ENCODE data around the gene HPSE2.

- no peak for TF ChIP-seq ISL1 (CRISPR knock-in tag; IDR thresholded peaks at IDR 0.05)
- TF ChIP-seq RARB (CRISPR knock-in tag; IDR thresholded peaks at IDR 0.05): no peak
- no peak for TF ChIP-seq ESRRG (CRISPR knock-in tag; IDR thresholded peaks at IDR 0.05)
- no peak for TF ChIP-seq ZFP3 (CRISPR knock-in tag; IDR thresholded peaks at IDR 0.05)
- no peak for TF ChIP-seq TSHZ2 (CRISPR knock-in tag; IDR thresholded peaks at IDR 0.05)
- no peak for TF ChIP-seq CSDC2 (CRISPR knock-in tag; IDR thresholded peaks at IDR 0.05)
- no peak for TF ChIP-seq PATZ1 (CRISPR knock-in tag; IDR thresholded peaks at IDR 0.05; ENCODE audit: borderline replicate concordance)
- no peak for TF ChIP-seq ZFP30 (CRISPR knock-in tag; IDR thresholded peaks at IDR 0.05)
- no peak for TF ChIP-seq TCF4 (CRISPR knock-in tag; IDR thresholded peaks at IDR 0.05; ENCODE audit: borderline replicate concordance)
- TF ChIP-seq CREB5 (CRISPR knock-in tag; IDR thresholded peaks at IDR 0.05; ENCODE audit: low read depth): no peak
- TF ChIP-seq TOX (CRISPR knock-in tag; IDR thresholded peaks at IDR 0.05; ENCODE audit: borderline replicate concordance): no peak
- TF ChIP-seq GLIS3 (CRISPR knock-in tag; IDR thresholded peaks at IDR 0.05): no peak
These were observed 440.2 kb downstream of the HPSE2 start for GRCh38 chr10:98795467-98795866.
